GM19372 (cell line): ENCODE results near the gene SPATA13.

Experiments
- ATAC-seq: cut with Tn5 transposase; IDR thresholded peaks from one replicate; pipeline ENCODE4 v1.9.1; 2021; ENCODE audit warnings: mild to moderate bottlenecking, low read depth, moderate library complexity; ENCODE audit not compliant: unreplicated experiment

The SPATA13 gene

DNA sequence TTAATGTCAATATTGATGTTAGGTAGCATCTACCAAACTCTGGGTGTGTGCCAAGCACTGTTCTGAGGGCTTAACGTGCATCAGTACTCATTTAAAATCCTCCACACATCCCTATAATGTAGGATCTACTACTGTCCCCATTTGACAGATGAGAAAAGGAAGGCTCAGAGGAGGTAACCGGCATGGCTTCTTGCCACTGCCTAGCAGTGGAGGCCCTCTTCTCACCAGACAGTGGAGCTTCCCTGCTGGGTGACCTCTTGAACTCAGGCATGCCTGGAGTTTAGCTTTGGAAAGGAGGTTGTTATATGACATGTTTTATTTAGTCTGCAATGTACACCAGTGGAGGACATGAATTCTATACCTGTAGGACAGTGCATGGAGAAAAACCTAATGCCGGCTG, 2.1 kb downstream of the SPATA13 start:
- ATAC-seq: no peak

DNA sequence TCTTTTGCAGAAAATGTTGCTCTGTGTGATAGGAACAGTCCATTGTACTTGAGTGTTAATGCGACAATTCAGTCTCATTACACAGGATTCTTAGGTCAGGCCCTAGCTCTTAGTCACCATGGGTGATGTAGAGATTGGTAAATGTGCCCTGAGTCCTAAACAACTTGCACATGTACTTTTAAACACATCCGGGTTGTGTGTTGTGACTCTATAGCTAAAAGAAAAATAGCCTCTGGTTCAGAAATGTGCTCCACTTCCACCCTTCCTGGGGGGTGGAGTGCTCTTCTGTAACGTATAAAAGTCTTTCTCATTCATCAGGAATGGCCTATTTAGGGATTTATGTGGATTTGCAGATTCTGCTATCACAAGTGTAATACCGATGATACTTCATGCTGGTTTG, 5.2 kb downstream of the SPATA13 start:
- no peak for ATAC-seq

DNA sequence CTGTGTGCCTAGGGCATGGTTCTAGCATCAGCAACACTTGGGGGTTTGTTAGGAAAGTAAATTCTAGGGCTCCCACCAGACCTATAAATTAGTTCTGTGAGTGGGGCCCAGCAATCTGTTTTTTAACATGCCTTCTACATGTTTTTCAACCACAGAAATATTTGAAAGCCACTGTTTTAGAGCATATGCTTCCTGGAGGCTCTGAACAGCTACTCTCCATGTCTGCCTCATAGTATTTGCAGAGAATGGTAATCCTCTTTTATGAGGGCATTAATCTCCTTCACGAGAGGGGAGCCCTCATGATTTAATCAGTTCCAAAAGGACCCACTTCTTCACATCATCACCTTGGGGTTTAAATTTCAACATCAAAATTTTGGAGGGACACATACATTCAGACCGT, 6.0 kb downstream of the SPATA13 start:
- ATAC-seq: no peak

DNA sequence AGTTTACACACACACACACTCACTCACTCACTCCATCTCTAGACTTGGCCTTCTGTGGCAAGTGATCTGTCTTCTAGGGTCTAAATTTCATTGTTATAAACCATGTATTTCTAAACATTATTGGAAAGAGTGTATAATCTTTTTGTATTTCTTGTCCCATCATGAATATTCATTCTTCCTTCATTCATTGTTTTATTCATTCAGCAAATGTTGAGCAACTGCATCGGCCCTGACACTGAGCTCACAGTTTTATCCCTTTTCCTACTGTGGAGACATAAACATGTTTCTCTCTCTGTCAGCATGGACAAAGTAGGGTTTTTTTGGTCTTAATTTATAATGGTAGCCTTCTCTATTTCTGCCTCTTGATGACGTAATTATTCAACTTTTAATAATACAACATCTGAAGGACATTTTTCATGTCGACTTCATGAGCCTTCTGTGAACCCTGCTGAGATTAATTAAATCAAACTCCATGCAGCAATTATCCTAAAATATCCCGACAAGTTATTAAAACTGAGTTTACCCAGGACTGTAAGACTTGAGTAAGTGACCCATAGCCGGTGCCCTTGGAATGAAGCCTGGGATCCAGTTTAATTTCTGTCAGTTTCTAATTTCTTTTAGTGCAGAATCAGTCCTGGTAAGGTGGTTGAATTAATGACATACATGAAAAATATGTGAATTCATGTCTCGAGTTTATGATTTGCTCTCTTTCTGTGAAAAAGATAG, 7.3 kb downstream of the SPATA13 start:
- no peak for ATAC-seq

DNA sequence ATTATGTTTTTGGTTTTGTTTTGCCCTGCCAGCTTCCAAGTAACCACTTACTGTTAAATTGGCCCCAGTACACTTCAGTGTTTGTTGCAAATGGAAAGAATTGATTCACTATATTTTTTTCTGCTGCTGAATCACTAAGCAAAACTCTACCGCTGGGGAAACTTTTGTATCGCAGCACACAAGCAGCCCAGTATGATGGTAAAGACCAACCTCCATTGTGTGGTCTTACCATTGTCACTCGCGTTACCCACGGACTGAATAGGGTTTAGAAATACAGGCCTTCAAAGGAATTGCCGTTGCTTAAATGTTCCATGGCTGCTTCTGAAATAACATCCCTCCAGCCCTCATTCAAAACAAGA, 7.9 kb downstream of the SPATA13 start:
- no peak for ATAC-seq

DNA sequence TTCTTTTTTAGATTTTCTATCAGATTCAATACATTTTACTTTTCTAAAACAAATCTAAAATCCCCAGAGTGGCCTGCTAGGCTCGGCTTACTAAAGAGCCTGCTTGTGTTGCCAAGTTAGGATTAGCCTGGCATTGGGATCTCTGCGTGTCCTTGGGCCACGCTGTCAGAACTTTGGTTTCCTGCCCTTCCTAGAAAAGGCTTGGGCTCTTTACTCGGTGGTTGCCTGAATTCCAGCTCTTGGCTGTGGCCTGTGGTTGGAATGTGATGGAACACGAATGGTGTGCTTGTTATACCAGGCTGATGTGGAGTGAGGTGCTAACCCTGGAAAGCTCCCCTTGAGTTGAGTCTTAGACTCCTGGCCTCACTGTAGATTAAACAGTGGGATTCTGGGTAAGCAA, 8.5 kb downstream of the SPATA13 start:
- ATAC-seq: no peak

DNA sequence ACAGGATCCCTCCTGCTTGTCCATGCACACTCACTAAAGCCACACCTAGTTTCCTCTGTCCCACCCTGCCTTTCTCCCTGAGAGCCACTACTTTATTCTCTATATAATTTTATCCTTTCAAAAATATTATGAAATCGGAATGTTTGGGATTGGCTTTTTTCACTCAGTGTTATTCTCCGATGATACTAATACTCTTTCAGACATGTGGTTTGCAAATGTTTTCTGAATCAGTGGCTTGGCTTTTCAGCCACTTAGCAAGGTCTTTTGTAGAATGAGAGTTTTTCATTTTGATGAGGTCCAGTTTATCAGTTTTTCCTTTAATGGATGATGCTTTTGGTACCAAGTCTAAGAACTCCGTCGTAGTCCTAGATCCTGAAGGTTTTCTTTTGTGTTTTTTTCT, 11.6 kb downstream of the SPATA13 start:
- ATAC-seq: no peak

DNA sequence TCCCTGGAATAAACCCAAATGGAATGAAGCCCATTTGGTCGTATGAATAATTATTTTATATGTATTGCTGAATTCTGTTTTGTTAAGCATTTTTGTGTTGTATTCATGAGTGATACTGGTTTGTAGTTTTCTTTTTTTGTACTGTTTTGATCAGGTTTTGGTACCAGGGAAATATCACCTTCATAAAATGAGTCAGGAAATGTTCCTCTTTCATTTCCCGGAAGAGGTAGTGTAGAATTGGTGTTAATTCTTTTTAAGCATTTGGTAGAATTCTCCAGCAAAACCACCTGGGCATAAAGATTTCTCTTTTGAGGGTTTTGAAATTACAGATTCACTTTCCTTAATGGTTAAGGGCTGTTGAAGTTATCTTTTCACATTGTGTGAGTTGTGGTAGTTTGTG, 13.3 kb downstream of the SPATA13 start:
- ATAC-seq: no peak

DNA sequence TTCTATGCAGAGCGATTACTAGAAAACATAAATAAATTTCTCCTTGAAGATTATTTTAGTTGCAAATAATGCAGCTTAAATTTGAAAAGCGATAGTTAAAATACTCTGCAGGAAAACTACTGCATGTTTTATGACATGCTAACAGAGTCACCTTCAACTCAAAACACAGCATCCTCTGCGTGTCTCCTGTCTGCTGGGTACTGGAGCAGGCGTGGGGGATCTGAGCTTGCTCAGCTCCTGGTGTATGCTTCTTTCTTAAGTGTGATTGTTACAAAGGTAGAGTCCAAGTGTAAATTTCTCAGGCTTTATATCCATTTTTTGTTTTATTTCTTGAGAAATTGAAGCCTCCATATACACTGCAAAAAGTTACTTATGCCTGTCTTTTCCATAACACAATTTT, 15.3 kb downstream of the SPATA13 start:
- ATAC-seq: no peak

DNA sequence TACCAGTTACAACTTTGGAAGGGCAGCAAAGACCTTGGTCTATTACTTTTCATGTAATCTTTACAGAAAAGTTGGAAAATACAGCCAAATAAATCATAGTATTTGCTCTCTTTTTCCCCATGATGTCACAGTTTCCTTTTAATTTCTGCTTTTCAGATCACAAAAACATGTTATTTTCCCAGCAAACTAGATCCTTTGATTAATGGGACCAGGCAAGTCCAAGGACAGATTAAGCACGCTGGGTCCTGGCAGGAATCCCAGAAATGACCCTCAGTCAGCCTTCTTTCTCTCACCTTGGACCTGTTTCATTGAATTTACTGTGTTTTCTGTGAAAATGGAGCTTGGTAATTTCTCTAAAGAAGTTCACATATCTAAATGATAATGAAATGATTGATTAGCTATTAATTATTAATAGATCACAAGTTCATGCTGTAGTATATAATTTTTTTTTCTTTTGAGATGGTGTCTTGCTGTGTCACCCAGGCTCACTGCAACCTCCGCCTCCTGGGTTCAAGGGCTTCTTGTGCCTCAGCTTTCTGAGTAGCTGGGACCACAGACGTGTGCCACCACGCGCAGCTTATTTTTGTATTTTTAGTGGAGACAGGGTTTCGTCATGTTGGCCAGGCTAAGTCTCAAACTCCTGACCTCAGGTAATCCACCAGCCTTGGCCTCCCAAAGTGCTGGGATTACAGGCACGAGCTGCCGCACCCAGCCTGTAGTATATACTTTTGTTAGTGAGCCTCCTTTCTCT, 16.0 kb downstream of the SPATA13 start:
- no peak for ATAC-seq

DNA sequence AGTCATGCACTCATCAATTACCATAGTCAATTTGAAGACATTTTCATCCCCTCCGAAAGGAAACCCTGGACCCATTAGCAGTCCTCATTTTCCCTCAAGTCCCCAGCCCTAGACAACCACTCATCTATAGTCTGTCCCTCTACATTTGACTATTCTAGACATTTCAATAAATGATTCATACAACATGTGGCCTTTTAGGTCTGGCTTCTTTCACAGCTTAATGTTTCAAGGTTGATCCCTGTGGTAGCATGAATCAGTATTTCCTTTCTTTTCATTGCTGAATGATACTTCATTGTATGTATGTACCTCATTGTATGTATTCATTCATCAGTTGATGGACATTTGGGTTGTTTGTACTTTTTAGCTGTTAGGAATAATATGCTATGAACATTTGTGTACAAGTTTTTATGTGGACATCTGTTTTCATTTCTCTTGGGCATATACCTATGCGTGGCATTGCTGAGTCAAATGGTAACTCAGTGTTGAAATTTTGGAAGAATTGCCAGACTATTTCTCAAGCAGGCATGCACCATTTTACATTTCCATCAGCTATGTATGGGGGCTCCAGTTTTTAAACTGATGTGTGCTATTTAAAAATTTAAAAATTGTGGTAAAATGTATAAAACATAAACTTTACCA, 18.4 kb downstream of the SPATA13 start:
- no peak for ATAC-seq

DNA sequence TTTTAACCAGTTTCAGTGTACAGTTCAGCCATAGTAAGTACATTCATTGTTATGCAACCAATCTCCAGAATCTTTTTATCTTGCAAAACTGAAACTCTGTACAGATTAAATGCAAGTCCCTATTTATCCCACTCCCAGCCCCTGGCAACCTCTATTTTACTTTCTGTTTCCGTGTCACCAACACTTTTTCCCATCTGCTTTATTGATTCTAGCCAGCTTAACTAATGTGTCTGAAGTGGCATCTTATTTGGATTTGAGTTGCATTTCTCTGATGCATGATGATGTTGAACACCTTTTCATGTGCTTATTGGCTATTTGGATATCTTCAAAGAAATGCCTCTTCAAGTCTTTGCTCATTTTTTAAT, 18.9 kb downstream of the SPATA13 start:
- ATAC-seq: no peak

DNA sequence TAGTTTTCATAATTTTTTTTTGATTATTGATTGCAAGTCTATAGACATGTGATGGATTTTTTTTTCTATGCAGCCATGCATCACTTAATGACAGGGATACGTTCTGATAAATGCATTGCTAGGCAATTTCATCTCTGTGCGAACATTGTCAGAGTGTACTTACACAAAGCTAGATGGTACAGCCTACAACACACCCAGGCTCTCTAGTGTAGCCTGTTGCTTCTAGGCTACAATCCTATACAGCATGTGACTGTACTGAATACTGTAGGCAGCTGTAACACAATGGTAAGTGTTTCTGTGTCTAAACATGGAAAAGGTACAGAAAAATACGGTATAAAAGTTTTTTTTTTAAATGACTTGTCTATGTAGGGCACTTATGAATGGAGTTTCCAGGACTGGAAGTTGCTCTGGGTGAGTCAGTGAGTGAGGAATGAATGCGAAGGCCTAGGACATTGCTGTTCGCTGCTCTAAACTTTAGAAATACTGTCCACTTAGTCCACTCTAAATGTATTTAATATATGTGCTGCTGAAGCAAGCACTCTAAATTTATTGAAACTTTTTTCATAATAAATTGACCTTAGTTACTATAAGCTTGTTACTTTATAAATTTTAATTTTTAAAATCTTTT, 20.3 kb downstream of the SPATA13 start:
- ATAC-seq: no peak

DNA sequence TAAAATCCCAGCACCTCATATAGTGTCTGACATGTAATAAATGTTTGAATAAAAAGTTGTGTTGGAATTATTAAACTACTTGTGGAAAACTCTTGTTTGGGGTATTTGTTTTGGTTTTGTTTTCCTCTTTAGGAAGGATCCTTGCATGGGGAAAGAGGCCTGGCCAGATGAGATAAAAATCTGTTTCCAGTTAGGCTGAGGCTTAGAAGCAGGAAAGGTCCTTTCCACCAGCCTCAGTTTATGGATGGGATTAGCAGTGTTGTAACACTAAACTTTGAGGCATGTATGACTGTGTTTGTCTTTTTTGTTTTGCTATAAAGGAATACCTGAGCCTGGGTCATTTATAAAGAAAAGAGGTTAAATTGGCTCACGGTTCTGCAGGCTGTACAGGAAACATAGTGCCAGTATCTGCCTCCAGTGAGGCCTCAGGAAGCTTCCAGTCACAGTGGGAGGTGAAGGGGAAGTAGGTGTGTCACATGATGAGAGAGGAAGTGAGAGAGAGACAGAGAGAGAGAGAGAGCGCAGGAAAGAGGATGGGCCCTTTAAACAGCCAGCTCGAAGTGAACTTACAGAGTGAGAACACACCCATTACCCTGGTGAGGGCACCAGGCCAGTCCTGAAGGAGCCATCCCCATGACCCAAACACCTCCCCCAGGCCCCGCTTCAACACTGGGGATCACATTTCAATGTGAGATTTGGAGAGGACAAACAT, 21.6 kb downstream of the SPATA13 start:
- ATAC-seq: no peak

DNA sequence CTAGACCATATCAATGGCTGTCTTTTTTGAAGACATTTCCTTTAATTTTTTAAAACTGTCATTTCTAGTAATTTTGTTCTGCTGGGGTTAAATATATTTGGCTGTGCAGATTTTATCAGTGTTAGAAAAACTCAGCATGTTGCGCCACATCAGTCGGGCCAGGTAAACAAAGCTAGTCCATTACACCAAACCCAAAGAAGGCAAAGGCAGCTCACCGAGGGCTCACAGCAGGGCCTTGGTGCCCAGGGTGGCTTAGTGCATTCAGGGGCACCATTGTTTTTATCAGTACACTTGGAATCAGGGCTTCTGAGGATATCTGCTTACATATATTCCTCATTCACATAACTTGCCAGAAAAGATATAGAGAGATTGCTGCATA, 22.2 kb downstream of the SPATA13 start:
- ATAC-seq: no peak

DNA sequence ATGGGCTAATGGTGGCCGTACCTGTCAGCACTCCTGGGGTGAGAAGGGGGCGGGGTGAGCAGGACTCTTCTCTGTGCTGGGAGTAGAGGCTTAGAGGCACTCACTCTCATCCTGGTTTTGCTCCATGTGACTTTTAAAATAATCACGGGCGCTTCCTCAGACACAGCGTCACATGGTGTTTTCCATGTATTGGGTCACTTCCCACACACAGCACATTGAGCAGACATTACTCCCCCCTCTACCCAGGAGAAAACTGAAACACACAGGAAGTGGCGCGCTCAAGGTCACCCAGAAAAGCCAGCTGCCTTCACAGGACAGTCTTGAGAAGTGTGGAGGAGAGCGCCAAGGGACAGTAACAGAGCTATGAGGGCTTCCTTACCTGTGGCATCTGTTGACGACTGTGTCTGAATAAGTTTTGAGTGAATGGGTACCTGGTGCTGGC, 23.2 kb downstream of the SPATA13 start:
- ATAC-seq: no peak

DNA sequence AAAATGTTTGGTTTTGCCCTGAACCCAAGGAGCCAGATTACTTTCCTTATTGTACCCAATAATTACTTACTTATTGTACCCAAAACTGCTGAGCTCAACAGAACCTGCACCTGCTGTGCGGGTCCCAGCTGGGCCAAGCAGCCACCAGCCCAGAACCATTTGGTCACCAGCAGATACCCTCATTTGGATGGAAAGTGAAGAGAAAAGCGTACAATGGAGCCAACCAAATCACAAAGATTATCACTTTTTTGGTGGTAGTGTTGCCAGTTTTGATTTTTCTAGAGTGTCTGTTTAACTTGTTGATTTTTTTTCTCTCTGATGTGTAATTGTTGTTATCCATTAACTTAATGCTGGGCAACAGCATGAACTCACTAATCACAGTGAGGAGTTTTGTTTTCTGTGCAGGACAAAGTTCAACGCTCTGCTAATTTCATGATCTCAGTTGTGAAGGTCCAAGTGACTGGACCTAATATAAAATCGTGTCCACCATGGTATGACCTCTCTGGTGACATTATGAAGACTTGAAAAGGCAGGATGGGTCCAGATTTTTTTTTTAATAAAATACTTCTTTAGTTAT, 23.8 kb downstream of the SPATA13 start:
- ATAC-seq: no peak

DNA sequence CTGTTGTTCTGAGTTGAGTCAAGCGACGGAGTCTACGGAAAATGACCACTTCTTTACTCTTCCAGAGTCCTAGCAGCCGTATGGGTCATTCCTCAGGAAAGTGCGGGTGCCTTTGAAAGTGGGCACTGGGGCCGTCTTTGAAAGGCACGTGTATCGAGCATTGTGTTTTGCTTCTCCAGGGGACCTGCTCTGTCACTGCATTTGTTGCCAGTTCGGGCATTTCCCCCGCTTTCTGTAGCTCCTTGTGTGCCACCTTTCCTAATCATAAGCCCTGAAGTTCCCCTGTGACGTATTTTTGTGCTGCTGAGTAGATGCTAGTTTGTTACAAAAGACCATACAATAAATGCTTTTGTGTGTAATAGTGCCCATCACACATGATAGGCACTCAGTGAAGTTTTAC, 24.4 kb downstream of the SPATA13 start:
- ATAC-seq: no peak

DNA sequence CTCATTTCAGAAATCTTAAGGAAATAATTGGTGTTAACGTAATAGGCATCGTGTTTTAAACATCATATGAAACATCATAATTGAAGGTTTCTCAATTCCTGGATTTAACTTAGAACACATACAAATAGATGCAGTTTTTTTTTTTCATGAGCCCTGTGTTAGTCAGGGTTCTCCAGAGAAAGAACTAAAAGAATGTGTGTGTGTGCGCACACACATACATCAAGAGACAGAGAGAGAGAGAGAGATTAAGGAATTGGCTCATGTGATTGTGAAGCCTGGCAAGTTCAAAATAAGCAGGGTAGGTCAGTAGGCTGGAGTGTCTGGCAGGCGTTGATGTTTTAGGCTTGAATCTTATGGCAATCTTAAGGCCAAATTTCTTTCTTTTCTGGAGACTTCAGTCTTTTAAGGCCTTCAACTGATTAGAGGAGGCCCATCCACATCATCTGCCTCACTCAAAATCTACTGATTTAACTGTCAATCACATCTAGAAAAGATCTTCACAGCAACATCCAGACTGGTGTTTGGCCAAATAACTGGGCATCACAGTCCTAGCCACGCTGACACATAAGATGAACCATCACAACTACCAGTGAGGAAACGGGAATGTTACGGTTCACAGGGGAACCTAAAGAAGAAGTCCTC, 25.2 kb downstream of the SPATA13 start:
- no peak for ATAC-seq

DNA sequence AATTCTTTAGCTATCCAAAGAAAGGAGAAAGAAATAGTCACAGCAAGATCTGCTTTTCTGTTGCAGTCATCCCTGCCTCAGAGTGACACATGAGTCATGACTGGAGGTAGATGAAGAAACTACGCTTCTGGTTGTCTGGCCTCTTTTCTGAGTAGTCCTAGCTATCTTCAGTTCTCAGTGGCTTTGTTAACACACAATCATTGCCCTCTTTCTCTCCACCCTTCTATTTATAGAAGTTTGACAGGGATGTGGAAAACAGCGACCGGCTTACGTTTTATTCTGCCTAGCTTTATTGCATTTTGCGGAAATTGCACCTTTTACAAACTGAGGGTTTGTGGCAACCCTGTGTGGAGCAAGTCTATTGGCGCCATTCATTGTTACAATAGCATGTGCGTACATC, 26.7 kb downstream of the SPATA13 start:
- ATAC-seq: no peak
